ENCODE data around the gene THADA.

The THADA gene

DNA sequence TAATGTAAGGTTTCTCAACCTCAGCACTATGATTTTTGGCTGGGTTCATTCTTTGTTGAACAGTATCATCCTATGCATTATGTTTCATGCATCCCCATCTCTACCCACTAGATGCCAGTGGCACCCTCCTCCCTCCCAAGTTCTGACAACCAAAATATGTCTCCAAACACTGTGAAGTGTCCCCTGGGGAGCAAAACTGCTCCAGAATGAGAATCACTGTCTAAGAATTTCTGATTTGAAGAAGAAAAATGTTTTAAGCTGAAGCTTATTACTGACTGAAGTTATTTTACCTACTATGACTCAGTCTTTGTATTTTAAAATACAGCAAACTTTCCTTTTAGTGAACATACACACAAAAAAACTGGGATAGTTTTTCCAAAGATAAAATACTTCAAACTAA lies 3.4 kb downstream of the THADA start:
- Histone ChIP-seq H3K4me3 (ENCODE audit: low read depth in 1 of 2, low read length in 1 of 2) (no peak overlapping the region), H3K9me3 (no peaks in the 10 kb centered on the region), H3K27ac (no peak overlapping the region), H3K36me3 (peaks cover 35% of the 10 kb centered on the region), H3K4me1 (ENCODE audit: control insufficient read depth in 1 of 2, insufficient read depth in 1 of 2, low read depth in 1 of 2, low read length in 1 of 2) (peaks cover 15 to 16% of the 10 kb centered on the region in 2 experiments), H3K27me3 (no peaks in the 10 kb centered on the region)
- TF ChIP-seq, protein P1, sequence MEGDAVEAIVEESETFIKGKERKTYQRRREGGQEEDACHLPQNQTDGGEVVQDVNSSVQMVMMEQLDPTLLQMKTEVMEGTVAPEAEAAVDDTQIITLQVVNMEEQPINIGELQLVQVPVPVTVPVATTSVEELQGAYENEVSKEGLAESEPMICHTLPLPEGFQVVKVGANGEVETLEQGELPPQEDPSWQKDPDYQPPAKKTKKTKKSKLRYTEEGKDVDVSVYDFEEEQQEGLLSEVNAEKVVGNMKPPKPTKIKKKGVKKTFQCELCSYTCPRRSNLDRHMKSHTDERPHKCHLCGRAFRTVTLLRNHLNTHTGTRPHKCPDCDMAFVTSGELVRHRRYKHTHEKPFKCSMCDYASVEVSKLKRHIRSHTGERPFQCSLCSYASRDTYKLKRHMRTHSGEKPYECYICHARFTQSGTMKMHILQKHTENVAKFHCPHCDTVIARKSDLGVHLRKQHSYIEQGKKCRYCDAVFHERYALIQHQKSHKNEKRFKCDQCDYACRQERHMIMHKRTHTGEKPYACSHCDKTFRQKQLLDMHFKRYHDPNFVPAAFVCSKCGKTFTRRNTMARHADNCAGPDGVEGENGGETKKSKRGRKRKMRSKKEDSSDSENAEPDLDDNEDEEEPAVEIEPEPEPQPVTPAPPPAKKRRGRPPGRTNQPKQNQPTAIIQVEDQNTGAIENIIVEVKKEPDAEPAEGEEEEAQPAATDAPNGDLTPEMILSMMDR (IDR thresholded peaks at IDR 0.05): no peak

DNA sequence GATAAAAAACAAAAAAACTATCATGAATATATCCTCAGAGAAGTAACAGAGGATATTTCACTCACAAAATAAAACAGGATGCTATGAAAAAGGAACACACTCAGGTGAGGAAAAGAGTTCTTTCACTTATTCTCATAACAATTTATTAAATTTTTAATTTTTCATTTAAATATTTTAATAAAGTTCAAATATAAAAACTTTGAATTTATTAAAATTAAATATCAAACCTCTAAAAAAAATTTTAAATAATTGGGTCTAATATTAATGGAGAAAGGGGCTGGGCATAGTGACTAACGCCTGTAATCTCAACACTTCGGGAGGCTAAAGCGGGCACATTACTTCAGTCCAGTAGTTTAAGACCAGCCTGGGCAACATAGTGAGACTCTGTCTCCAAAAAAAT lies 10.1 kb downstream of the THADA start:
- TF ChIP-seq, protein P1 (IDR thresholded peaks at IDR 0.05): no peak
- Histone ChIP-seq H3K9me3 (no peaks in the 10 kb centered on the region), H3K27ac (no peak overlapping the region), H3K4me1 (ENCODE audit: control insufficient read depth in 1 of 2, insufficient read depth in 1 of 2, low read depth in 1 of 2, low read length in 1 of 2) (no peaks in the 10 kb centered on the region), H3K36me3 (peaks cover 68% of the 10 kb centered on the region), H3K27me3 (no peaks in the 10 kb centered on the region), H3K4me3 (ENCODE audit: low read depth in 1 of 2, low read length in 1 of 2) (no peak overlapping the region)

GRCh38 chr2:43579275-43579981 lies 16.4 kb downstream of the THADA start:
- TF ChIP-seq, protein P1 (IDR thresholded peaks at IDR 0.05): no peak
- no peak overlapping the region for H3K27ac ChIP-seq
- no peak overlapping the region for H3K4me3 ChIP-seq (ENCODE audit: low read depth in 1 of 2, low read length in 1 of 2)
- no peaks in the 10 kb centered on the region for H3K4me1 ChIP-seq (ENCODE audit: control insufficient read depth in 1 of 2, insufficient read depth in 1 of 2, low read depth in 1 of 2, low read length in 1 of 2)
- no peaks in the 10 kb centered on the region for H3K9me3 ChIP-seq
- peaks cover 70% of the 10 kb centered on the region for H3K36me3 ChIP-seq
- no peaks in the 10 kb centered on the region for H3K27me3 ChIP-seq

- Histone ChIP-seq H3K27ac (no peak overlapping the region), H3K9me3 (no peaks in the 10 kb centered on the region), H3K27me3 (no peaks in the 10 kb centered on the region), H3K4me1 (ENCODE audit: control insufficient read depth in 1 of 2, insufficient read depth in 1 of 2, low read depth in 1 of 2, low read length in 1 of 2) (no peaks in the 10 kb centered on the region), H3K4me3 (ENCODE audit: low read depth in 1 of 2, low read length in 1 of 2) (no peak overlapping the region), H3K36me3 (peaks cover 75% of the 10 kb centered on the region)
- TF ChIP-seq, protein P1 (IDR thresholded peaks at IDR 0.05): peak; percentile 38
Measured at GRCh38 chr2:43576981-43577892, 18.6 kb downstream of the THADA start.

DNA sequence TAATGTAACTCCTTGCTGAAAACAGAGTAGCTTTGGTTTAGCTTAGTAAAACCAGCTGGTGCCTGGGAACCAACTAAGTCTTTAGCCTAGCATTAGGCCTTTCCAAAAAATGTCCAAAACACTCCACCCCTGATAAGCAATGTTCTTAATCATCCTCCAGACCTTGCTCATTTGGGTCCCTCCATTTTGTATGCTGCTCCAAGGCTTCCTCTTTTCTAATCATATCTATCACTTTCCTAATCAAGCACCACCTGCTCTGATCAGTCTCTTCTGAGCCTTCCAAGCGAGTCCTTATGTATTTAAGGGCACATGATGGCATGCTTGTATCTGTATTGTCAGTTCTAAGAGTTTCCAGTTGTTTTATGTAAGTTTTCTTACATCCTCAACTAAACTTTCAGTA lies 23.6 kb downstream of the THADA start:
- TF ChIP-seq, protein P1 (IDR thresholded peaks at IDR 0.05): no peak
- peaks cover 77% of the 10 kb centered on the region for H3K36me3 ChIP-seq
- H3K9me3 ChIP-seq: no peaks in the 10 kb centered on the region
- no peak overlapping the region for H3K27ac ChIP-seq
- no peaks in the 10 kb centered on the region for H3K4me1 ChIP-seq (ENCODE audit: control insufficient read depth in 1 of 2, insufficient read depth in 1 of 2, low read depth in 1 of 2, low read length in 1 of 2)
- no peak overlapping the region for H3K4me3 ChIP-seq (ENCODE audit: low read depth in 1 of 2, low read length in 1 of 2)
- no peaks in the 10 kb centered on the region for H3K27me3 ChIP-seq

Data from neutrophil (primary cell).